SU-DHL-6 (cell line): Measurements from ENCODE around the gene RILP.

Experiments
- EZH2phosphoT487 ChIP-seq: fragments of 200-600 bp; sonication (generic), shearing (Covaris generic); conservative IDR thresholded peaks from 2 replicates; pipeline ENCODE4 v1.6.1; 2018; ENCODE audit warnings: mild to moderate bottlenecking, antibody characterized with exemption, low read length, moderate library complexity, mixed read lengths
- TF ChIP-seq, protein P1 (sequence below): fragments of 200-600 bp; sonication (generic); IDR thresholded peaks from one replicate; pipeline ENCODE4 v1.5.1; 2017; ENCODE audit warnings: antibody characterized with exemption, mild to moderate bottlenecking, low read length, moderate library complexity; ENCODE audit not compliant: insufficient read depth, poor library complexity, severe bottlenecking

GRCh38 chr17:1627182-1627981 is 22.3 kb downstream of the RILP start:
- TF ChIP-seq, protein P1, sequence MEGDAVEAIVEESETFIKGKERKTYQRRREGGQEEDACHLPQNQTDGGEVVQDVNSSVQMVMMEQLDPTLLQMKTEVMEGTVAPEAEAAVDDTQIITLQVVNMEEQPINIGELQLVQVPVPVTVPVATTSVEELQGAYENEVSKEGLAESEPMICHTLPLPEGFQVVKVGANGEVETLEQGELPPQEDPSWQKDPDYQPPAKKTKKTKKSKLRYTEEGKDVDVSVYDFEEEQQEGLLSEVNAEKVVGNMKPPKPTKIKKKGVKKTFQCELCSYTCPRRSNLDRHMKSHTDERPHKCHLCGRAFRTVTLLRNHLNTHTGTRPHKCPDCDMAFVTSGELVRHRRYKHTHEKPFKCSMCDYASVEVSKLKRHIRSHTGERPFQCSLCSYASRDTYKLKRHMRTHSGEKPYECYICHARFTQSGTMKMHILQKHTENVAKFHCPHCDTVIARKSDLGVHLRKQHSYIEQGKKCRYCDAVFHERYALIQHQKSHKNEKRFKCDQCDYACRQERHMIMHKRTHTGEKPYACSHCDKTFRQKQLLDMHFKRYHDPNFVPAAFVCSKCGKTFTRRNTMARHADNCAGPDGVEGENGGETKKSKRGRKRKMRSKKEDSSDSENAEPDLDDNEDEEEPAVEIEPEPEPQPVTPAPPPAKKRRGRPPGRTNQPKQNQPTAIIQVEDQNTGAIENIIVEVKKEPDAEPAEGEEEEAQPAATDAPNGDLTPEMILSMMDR, result no peak
- no peak for TF ChIP-seq EZH2phosphoT487
